Measurements from ENCODE around the gene SH3RF3. TPM values are rescaled to one million over a fixed set of nuclear protein-coding genes. Genes with fewer than 3 reads are reported as not detected.

SH3RF3 gene
- polyA plus RNA-seq, 1 donor (not counting 4 experiments of a cell fraction or from before 2014, with no cell fraction given): 0.08 TPM

DNA sequence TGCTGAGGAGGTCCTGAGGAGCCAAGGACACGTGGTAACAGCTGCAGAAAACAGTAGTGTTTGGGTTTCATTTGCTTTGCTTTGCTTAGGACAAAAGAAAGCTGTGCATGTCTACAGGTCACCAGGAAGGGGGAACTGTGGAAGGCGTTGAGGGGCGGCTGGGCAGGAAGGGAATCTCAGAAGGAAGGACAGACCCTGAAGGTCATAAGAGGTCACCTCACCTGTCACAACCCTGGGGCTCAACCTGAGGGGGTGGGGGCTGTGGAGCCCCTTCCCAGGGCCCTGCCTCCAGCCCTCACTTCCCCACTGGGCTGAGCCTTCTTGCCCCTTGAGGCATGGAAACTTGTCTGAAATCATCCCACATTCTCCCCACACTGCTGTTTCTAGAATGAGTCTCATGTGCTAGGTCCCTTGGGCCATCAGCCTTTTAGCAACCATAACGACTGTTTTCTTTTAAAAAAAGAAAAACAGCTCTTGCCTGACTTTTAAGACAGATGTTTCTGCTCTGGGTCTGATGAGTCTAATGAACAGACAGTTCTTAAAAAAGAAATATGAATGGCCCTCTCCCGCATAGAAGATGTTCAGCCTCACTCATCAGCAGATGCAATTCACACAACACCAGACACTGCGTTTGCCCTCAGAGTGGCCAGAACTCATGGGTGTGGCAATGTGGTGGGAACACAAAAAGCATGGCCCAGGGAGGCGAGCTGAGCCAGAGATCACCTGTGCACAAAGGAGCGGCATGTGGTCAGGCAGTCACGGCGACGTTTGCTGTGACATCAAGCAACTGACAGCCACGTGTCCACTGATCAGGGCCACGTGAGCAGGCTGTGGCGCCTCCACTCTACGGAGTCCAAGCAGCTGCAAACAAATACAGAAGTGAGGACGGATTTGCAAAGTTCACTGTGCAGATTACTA is 400.8 kb downstream of the SH3RF3 start:
- no peak for DNase-seq (ENCODE audit: low read depth, low spot score)
- Histone ChIP-seq H3K27ac (ENCODE audit: control insufficient read depth, insufficient read depth, low read length) (no peak overlapping the region), H3K9ac (ENCODE audit: control insufficient read depth, extremely low read depth, insufficient read depth, low read length) (no peak overlapping the region), H3K79me2 (ENCODE audit: control insufficient read depth, insufficient read depth, low read length) (no peaks in the 10 kb centered on the region), H3K4me3 (ENCODE audit: control insufficient read depth in 2 of 3, extremely low read depth in 1 of 3, insufficient read depth in 2 of 3, low read depth in 1 of 3, low read length in 3 of 3) (no peak overlapping the region), H4K20me1 (ENCODE audit: control insufficient read depth, extremely low read depth, insufficient read depth, low read length) (no peaks in the 10 kb centered on the region), H3K36me3 (ENCODE audit: control insufficient read depth in 2 of 2, extremely low read depth in 1 of 2, insufficient read depth in 2 of 2, low read length in 2 of 2) (no peaks in the 10 kb centered on the region), H3K9me3 (ENCODE audit: control insufficient read depth, low read depth, low read length) (no peaks in the 10 kb centered on the region), H3K9me1 (ENCODE audit: control insufficient read depth, extremely low read depth, insufficient read depth, low read length) (no peaks in the 10 kb centered on the region), H3K4me1 (ENCODE audit: control insufficient read depth, extremely low read depth, insufficient read depth, low read length) (no peaks in the 10 kb centered on the region), H2AFZ (ENCODE audit: control insufficient read depth, low read length) (no peak overlapping the region), H3K27me3 (ENCODE audit: control insufficient read depth, extremely low read depth, insufficient read depth, low read length) (peaks cover 8% of the 10 kb centered on the region), H3K4me2 (ENCODE audit: control insufficient read depth, extremely low read depth, insufficient read depth, low read depth, low read length) (no peak overlapping the region)
- dilution Hi-C loops (cut with MboI; ENCODE audit: extremely low pct_ligation_motif_present, low sequenced_read_pairs): no loop called here
- FAIRE-seq: no peak
- TF ChIP-seq, protein P1, sequence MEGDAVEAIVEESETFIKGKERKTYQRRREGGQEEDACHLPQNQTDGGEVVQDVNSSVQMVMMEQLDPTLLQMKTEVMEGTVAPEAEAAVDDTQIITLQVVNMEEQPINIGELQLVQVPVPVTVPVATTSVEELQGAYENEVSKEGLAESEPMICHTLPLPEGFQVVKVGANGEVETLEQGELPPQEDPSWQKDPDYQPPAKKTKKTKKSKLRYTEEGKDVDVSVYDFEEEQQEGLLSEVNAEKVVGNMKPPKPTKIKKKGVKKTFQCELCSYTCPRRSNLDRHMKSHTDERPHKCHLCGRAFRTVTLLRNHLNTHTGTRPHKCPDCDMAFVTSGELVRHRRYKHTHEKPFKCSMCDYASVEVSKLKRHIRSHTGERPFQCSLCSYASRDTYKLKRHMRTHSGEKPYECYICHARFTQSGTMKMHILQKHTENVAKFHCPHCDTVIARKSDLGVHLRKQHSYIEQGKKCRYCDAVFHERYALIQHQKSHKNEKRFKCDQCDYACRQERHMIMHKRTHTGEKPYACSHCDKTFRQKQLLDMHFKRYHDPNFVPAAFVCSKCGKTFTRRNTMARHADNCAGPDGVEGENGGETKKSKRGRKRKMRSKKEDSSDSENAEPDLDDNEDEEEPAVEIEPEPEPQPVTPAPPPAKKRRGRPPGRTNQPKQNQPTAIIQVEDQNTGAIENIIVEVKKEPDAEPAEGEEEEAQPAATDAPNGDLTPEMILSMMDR (optimal IDR thresholded peaks at IDR 0.05 in 1 of 3, IDR thresholded peaks at IDR 0.05 in 1 of 3, conservative IDR thresholded peaks at IDR 0.05 in 1 of 3; ENCODE audit: extremely low read depth in 1 of 3, insufficient read depth in 2 of 3, low read length in 3 of 3): no peak
- no peak for TF ChIP-seq EZH2 (IDR thresholded peaks at IDR 0.05; ENCODE audit: low read length)

DNA sequence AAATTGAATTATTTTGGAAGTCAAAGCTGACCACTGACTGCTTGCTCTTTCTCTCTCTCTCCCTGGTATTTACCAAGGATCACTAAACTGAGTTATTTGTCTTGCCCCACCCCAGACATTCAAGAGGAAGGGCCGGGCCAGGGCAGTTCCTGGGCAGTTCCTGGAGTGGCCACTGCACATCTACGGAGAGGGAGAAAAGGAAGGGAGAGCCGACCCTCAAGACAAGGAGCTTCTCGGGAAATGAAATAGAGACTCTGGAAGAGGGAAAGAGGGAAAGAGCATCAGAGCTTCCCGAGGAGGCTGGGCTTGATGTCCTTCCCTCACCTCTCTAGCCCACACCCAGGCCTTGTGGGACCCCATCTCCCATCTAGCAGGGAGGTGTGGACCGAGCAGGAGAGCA is 401.7 kb downstream of the SH3RF3 start:
- H3K4me2 ChIP-seq (ENCODE audit: control insufficient read depth, extremely low read depth, insufficient read depth, low read depth, low read length): no peak overlapping the region
- no peaks in the 10 kb centered on the region for H3K9me3 ChIP-seq (ENCODE audit: control insufficient read depth, low read depth, low read length)
- H3K27ac ChIP-seq (ENCODE audit: control insufficient read depth, insufficient read depth, low read length): no peak overlapping the region
- H3K79me2 ChIP-seq (ENCODE audit: control insufficient read depth, insufficient read depth, low read length): no peaks in the 10 kb centered on the region
- no peak for TF ChIP-seq EZH2 (IDR thresholded peaks at IDR 0.05; ENCODE audit: low read length)
- TF ChIP-seq, protein P1 (optimal IDR thresholded peaks at IDR 0.05 in 1 of 3, IDR thresholded peaks at IDR 0.05 in 1 of 3, conservative IDR thresholded peaks at IDR 0.05 in 1 of 3; ENCODE audit: extremely low read depth in 1 of 3, insufficient read depth in 2 of 3, low read length in 3 of 3): no peak
- H3K9me1 ChIP-seq (ENCODE audit: control insufficient read depth, extremely low read depth, insufficient read depth, low read length): no peaks in the 10 kb centered on the region
- H3K27me3 ChIP-seq (ENCODE audit: control insufficient read depth, extremely low read depth, insufficient read depth, low read length): peaks cover 8% of the 10 kb centered on the region
- no peaks in the 10 kb centered on the region for H4K20me1 ChIP-seq (ENCODE audit: control insufficient read depth, extremely low read depth, insufficient read depth, low read length)
- no peaks in the 10 kb centered on the region for H3K36me3 ChIP-seq (ENCODE audit: control insufficient read depth in 2 of 2, extremely low read depth in 1 of 2, insufficient read depth in 2 of 2, low read length in 2 of 2)
- dilution Hi-C loops (cut with MboI; ENCODE audit: extremely low pct_ligation_motif_present, low sequenced_read_pairs): no loop called here
- H3K4me1 ChIP-seq (ENCODE audit: control insufficient read depth, extremely low read depth, insufficient read depth, low read length): no peaks in the 10 kb centered on the region
- DNase-seq (ENCODE audit: low read depth, low spot score) (no peak), FAIRE-seq (no peak)
- H3K4me3 ChIP-seq (ENCODE audit: control insufficient read depth in 2 of 3, extremely low read depth in 1 of 3, insufficient read depth in 2 of 3, low read depth in 1 of 3, low read length in 3 of 3): no peak overlapping the region
- no peak overlapping the region for H3K9ac ChIP-seq (ENCODE audit: control insufficient read depth, extremely low read depth, insufficient read depth, low read length)
- H2AFZ ChIP-seq (ENCODE audit: control insufficient read depth, low read length): no peak overlapping the region

All from keratinocyte (primary cell).